ENCODE data around the gene PKIB.

DNA sequence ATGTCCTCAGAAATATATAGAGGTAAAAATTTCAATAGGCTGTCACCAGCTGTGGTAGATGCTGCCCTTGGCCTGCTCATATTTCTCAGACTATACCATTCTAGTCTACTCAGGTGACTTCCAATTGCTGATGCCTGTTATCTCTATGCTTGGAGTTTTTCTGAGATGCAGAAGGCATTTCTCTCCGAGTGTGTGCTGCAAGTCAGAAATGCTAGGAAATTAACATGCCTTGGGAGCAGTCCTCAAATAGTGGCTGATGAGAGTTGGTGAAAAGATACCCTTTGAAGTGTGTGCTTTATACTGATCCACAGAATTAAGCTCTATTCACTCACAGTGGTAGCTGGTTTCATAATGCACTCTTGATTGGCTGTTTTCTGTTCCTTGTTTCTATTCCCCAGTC is 43.2 kb upstream of the PKIB start:
- TF ChIP-seq CTCF (conservative IDR thresholded peaks at IDR 0.05) (no peak), ZFX (IDR thresholded peaks at IDR 0.05) (no peak)
